NCI-H2107 (cell line): ENCODE measurements around the gene ASTL.
"Not testable (repeated sequence)": the region's sequence is repeated elsewhere in the genome, so short reads cannot be mapped to it uniquely, and the experiment has no call there.

Experiments used
- DNase-seq: peaks from one replicate; lab custom pipeline; 2025; lab: John Stamatoyannopoulos, UW

ASTL gene

GRCh38 chr2:96138179-96139145 lies at the start of gene ASTL:
ASTL (minus strand) TSS chr2:96138502; CDS start chr2:96138436, 66 bp downstream.
- DNase-seq: no peak

- DNase-seq: no peak
These were observed 48.3 kb upstream of the ASTL start for GRCh38 chr2:96186562-96186961.

- DNase-seq: no peak
These were observed 47.2 kb upstream of the ASTL start for GRCh38 chr2:96185516-96185915.

- DNase-seq: no peak
These were observed 46.7 kb upstream of the ASTL start for GRCh38 chr2:96184989-96185388.

- no peak for DNase-seq
These were observed 45.9 kb upstream of the ASTL start for GRCh38 chr2:96184188-96184587.

- DNase-seq: no peak
These were observed 43.2 kb upstream of the ASTL start for GRCh38 chr2:96181529-96181928.

GRCh38 chr2:96180521-96180920 lies 42.2 kb upstream of the ASTL start:
- DNase-seq: no peak

- DNase-seq: no peak
These were observed 41.7 kb upstream of the ASTL start for GRCh38 chr2:96180002-96180401.

GRCh38 chr2:96176661-96177060 lies 38.4 kb upstream of the ASTL start:
- DNase-seq: no peak

GRCh38 chr2:96175951-96176350 lies 37.6 kb upstream of the ASTL start:
- no peak for DNase-seq

- peak; percentile 54 for DNase-seq
These were observed 36.2 kb upstream of the ASTL start for GRCh38 chr2:96174251-96175144.

GRCh38 chr2:96171831-96172230 lies 33.5 kb upstream of the ASTL start:
- DNase-seq: no peak

GRCh38 chr2:96170626-96171025 lies 32.3 kb upstream of the ASTL start:
- DNase-seq: no peak

GRCh38 chr2:96169868-96170507 lies 31.7 kb upstream of the ASTL start:
- DNase-seq: no peak

- no peak for DNase-seq
These were observed 29.2 kb upstream of the ASTL start for GRCh38 chr2:96167407-96168013.

GRCh38 chr2:96164459-96165184 lies 26.3 kb upstream of the ASTL start:
- DNase-seq: no peak

GRCh38 chr2:96163768-96164429 lies 25.6 kb upstream of the ASTL start:
- DNase-seq: no peak

- DNase-seq: no peak
These were observed 25.1 kb upstream of the ASTL start for GRCh38 chr2:96163415-96163767.

GRCh38 chr2:96161898-96162297 lies 23.6 kb upstream of the ASTL start:
- DNase-seq: no peak

GRCh38 chr2:96160366-96160765 lies 22.1 kb upstream of the ASTL start:
- not testable (repeated sequence) for DNase-seq
